Spinal cord (tissue), 10 donors: ENCODE results near the gene SRGAP3. TPM values are rescaled to one million over a fixed set of nuclear protein-coding genes. Genes with fewer than 3 reads are reported as not detected.

Source experiments
- DNase-seq, 6 donors: peaks; one replicate each; pipeline versions ENCODE4 v3.0.0 to v3.0.0-alpha.2; 2013 to 2015; ENCODE audit warnings: low spot score in 6 of 6, low read depth in 4 of 6
- H3K27ac ChIP-seq: one replicate; pipeline ENCODE4 v1.5.1; 2013; ENCODE audit warnings: low read depth, low read length, control low read depth
- H3K27me3 ChIP-seq: one replicate; pipeline ENCODE4 v1.6.1; 2013; ENCODE audit warnings: low read length; ENCODE audit not compliant: control insufficient read depth, insufficient read depth
- H3K36me3 ChIP-seq: one replicate; pipeline ENCODE4 v1.6.1; 2013; ENCODE audit warnings: low read length; ENCODE audit not compliant: control insufficient read depth, insufficient read depth
- H3K4me1 ChIP-seq: one replicate; pipeline ENCODE4 v1.6.1; 2013; ENCODE audit warnings: low read length; ENCODE audit not compliant: control insufficient read depth, insufficient read depth
- H3K4me3 ChIP-seq: one replicate; pipeline ENCODE4 v1.5.1; 2013; ENCODE audit warnings: low read depth, low read length, control low read depth
- H3K9me3 ChIP-seq: one replicate; pipeline ENCODE4 v1.6.1; 2013; ENCODE audit warnings: low read length; ENCODE audit not compliant: control insufficient read depth, insufficient read depth
- WGBS: methylation state at CpG from one replicate; pipeline ENCODE4 v1.1.5; 2013; ENCODE audit warnings: missing lambda C conversion rate; ENCODE audit not compliant: insufficient coverage; 5-methylcytosine and 5-hydroxymethylcytosine counted together
- polyA plus RNA-seq, 2 donors: library from polyadenylated mRNA; unstranded; fragments of 120-200 nt; gene quantifications; one replicate each; pipeline ENCODE4 v1.2.1, GENCODE V29; 2013; ENCODE audit not compliant: insufficient read length in 2 of 2
- total RNA-seq, 2 donors: library from RNA; depleted of rRNA in 1 of 2; stranded (reverse); fragments of 120-200 nt in 1 of 2; fragments of >200 nt in 1 of 2; gene quantifications; one replicate each; pipeline versions ENCODE4 v1.2.3 to v1.2.4, GENCODE V29; 2013 to 2014
- donor health status: healthy.

The SRGAP3 gene
- total and polyA plus RNA-seq, 4 donors: 46.1 to 71.9 (median 65.6) TPM

DNA sequence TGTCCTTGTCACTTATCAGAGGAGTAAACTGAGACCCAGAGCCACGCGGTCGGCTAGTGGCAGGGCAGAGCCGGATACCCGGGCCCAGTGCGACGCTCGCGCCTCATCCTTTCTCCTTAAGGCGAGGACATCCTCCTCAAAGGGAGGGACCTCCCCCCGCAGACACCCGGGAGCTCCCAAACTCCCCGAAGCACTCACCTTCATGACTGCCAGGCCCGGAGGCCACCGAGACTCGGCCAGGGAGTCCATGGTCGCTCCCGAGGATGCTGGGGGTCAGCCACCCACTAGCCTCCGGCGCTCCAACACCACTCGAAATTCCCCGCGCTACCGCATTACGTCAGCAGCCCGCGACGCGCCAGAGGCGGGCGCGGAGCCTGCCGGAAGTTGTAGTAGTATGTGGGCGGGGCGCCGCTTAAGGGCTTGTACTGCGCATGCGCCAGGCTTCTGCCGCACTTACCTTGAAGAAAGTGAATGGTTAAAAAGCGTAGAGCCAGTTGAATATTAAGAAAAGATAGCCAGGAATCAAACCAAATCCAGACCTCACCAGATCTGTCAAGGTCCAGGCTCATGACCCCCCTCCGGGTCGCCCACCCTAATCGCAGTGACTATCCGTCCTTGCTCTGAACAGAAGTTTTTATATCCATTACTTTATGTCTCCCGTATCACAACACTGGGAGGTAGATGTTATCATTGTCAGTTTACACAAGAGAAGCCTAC is 286.2 kb downstream of the SRGAP3 start, which contains the start of gene RAD18:
TSS of gene RAD18 (minus strand) at position 336 of the 717 bp plus-strand sequence. CDS start at position 249, 87 bp downstream.
- WGBS: under 1% methylated on average over 36 of the region's 45 CpGs
- Histone ChIP-seq H3K4me1 (no peaks in the 10 kb centered on the region), H3K27ac (peak within 1 kb of the TSS; percentile 61)

DNA sequence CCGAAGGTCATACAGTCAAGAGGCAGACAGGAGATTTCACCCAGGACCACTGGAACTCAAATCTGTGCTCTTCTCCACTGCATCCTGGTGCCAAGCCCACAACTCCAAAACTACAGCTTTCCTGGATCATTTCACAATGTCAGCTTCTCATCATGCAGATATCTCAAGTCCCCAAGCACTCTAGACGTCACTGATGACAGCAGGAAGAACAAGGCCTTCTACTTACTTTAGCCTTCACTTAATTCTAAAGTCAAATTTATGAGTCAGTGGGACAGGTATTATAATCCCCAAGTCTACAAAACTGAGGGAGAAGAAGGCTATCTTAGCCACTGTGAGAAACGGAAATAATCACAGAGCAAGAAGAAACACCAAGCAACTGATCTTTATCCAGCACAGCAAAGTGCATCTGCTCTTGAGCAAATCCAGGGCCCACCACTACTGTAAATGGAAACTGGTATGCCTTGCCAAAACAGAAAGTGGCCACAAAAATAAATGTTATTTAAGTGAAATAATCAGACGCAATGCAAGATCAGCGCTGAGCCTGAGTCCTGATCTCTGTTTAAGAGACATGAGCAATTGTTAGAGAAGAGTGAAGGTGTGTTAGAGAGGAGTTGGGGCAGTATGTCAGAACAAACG is 287.1 kb downstream of the SRGAP3 start:
- Histone ChIP-seq H3K4me1 (no peaks in the 10 kb centered on the region), H3K27ac (no peak overlapping the region), H3K4me3 (peak overlapping the region; percentile 94), H3K9me3 (no peaks in the 10 kb centered on the region), H3K36me3 (no peaks in the 10 kb centered on the region), H3K27me3 (no peaks in the 10 kb centered on the region)
- 39% methylated on average over 4 of the region's 6 CpGs for WGBS
- no peak for DNase-seq

More for the DNA sequence above, 286.2 kb downstream of the SRGAP3 start, which contains the start of gene RAD18:
- DNase-seq: peak; percentile 76 to 98 (median 87)
- Histone ChIP-seq H3K9me3 (no peaks in the 10 kb centered on the region), H3K4me3 (peak within 1 kb of the TSS; percentile 94), H3K36me3 (no peaks in the 10 kb centered on the region), H3K27me3 (no peaks in the 10 kb centered on the region)

DNA sequence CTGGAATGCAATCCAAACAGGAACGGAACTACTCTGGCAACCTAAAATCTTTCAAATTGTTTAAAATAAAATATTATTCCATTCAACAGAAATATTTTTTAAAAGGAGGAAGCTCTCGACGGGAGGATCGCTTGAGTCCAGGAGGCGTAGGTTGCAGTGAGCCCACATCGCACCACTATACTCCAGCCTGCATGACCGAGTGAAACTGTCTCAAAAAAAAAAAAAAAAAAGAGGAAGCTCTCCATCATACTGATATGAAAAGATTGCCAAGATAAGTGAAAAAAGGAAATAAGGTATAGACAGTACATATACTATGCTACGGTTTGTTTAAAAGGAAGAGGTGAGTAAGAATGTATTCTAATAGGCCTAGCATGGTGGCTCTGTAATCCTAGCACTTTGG is 289.8 kb downstream of the SRGAP3 start:
- Histone ChIP-seq H3K4me1 (no peaks in the 10 kb centered on the region), H3K27ac (no peak overlapping the region), H3K9me3 (no peaks in the 10 kb centered on the region), H3K27me3 (no peaks in the 10 kb centered on the region), H3K36me3 (no peaks in the 10 kb centered on the region), H3K4me3 (no peak overlapping the region)
- no CpG with 5 or more reads among the region's 8 CpGs for WGBS
- no peak for DNase-seq

DNA sequence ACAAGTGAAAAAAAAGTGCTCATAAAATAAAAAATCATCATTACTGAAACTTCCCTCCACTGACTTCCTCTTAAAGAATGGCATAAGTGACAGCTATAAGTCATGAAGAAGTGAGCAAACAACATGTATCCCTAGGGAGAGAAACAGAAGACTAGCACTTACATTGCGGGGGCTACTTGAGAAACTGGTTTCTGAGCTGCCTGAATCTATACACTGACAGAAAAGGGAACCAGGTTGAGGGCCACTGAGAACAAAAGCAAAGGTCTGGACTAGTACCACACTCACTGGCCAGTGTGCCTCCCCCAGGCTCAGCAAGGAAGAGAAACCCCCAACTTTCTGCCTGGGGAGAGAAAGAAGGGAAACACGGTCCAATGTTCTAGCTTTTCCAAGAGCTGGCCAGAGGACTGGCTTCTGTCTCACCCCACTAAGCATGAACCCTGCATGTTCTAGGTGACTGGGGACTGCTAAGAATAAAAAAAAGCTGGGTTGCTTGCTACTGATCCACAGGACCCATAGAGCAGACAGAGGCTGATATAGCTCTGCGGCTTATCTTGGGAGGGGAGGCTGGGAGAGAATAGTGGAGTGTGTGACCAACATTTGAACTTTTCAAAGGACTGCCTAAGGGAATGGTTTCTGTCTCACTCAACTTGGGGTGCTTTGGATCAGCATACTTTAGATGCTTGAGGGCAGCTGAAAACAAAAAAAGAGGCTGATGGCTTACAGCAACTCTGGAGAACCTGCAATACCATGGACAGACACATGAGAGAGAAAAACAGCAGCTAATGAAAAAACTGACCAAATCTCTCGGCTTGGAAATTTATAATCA is 294.3 kb downstream of the SRGAP3 start:
- no peaks in the 10 kb centered on the region for H3K4me1 ChIP-seq
- no peak overlapping the region for H3K4me3 ChIP-seq
- 83% methylated on average over 1 of the region's 4 CpGs for WGBS
- H3K27ac ChIP-seq: no peak overlapping the region
- no peak for DNase-seq
- H3K36me3 ChIP-seq: no peaks in the 10 kb centered on the region
- H3K27me3 ChIP-seq: no peaks in the 10 kb centered on the region
- no peaks in the 10 kb centered on the region for H3K9me3 ChIP-seq

DNA sequence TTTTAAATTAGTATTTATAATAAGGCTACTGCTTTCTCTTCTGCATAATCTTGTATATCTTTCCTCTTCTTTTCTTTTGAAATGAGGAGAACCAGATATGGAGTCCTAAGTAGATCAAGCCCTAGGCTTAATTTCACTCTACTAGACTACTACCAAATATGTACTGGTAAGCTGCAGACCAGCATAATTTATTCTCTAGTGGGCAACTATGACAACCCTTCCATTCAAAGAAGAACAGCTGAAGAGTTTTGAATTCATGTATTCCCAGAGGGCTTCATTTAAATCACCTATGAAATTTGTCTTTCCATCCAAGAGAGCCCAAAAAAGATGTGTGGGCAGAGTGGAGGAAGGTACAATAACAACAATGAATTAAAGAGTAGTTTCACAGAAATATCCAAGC is 296.1 kb downstream of the SRGAP3 start:
- H3K27me3 ChIP-seq: no peaks in the 10 kb centered on the region
- H3K27ac ChIP-seq: no peak overlapping the region
- no peaks in the 10 kb centered on the region for H3K4me1 ChIP-seq
- H3K4me3 ChIP-seq: no peak overlapping the region
- no peak for DNase-seq
- no peaks in the 10 kb centered on the region for H3K36me3 ChIP-seq
- no peaks in the 10 kb centered on the region for H3K9me3 ChIP-seq

DNA sequence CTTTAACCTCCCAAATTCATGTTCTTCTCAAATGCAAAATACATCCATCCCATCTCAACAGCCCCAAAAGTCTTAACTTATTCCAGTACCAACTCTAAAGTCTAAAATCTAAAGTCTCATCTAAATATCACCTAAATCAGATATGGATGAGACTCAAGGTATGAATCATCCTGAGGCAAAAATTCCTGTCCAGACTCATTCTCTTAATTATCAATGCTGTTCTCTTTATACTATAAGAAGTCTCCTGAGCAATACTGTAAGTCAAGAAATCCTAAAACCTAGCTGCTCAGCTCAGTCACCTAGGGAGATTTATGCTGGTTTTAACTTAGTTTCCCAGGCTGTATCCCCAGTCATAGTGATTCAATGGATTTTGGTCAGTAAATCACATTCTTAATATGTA is 297.3 kb downstream of the SRGAP3 start:
- Histone ChIP-seq H3K4me3 (no peak overlapping the region), H3K36me3 (no peaks in the 10 kb centered on the region), H3K27me3 (no peaks in the 10 kb centered on the region), H3K27ac (no peak overlapping the region), H3K9me3 (no peaks in the 10 kb centered on the region), H3K4me1 (no peaks in the 10 kb centered on the region)
- no peak for DNase-seq

DNA sequence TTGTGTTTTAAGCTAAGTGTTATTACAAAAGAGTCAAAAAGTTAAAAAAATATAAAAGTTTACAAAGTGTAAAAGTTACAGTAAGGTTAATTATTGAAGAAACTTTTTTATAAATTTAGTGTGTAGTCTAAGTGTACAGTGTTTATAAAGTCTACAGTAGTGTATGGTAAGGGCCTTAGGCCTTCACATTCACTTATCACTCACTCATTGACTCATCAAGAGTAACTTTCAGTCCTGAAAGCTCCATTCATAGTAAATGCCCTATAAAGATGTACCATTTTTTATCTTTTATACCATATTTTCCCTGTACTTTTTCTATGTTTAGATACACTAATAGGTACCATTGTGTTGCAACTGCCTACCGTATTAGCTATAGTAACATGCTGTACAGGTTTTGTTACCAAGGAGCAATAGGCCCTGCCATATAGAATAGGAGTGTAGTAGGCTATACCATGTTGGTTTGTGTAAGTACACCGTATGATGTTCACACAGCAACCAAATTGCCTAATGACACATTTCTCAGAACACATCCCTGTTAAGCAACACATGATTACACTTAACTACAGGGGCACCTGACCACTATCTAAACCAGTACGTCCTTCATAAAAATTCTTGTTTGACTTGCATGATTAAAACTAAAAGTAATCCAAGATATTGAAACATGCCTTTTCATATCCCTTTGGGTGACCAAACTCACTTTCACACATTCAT is 303.4 kb downstream of the SRGAP3 start:
- peaks cover 3% of the 10 kb centered on the region for H3K9me3 ChIP-seq
- no peaks in the 10 kb centered on the region for H3K27me3 ChIP-seq
- no peaks in the 10 kb centered on the region for H3K4me1 ChIP-seq
- H3K36me3 ChIP-seq: peaks cover 4% of the 10 kb centered on the region
- no peak for DNase-seq
- 100% methylated on average over 1 of the region's 3 CpGs for whole genome bisulfite sequencing
- no peak overlapping the region for H3K27ac ChIP-seq
- no peak overlapping the region for H3K4me3 ChIP-seq

DNA sequence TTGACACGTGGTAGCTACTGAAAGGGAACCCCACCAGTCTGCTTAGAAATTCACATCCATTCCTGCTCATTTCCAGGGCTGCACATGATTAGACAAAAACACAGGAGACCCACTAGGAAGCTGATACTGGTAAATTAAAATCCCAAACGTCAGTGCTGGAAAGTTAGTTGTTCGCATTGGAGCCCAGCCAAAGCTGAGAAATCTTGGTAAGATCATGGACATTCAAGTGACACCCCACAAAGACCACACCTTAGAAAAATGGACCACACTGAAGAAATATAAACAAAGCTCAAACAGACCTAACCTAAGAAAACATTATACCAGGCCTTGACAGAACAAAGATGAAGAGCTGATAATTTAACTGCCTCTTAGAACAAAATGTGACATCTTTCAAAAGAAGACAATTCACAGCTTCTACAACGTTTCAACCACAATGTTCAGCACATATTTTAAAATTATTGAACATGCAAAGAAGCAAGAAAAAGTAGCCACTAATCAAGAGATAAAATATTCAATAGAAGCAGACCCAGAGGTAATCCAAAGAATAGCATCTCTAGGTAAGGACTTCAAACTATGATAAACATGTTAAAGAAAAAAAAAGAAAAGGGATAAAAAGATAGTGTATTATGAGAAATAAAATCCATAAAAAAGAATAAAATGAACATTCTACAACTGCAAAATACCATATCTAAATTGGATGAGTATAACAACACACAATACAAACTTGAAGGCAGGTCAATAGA is 306.5 kb downstream of the SRGAP3 start:
- WGBS: 79% methylated on average over 2 of the region's 4 CpGs
- Histone ChIP-seq H3K9me3 (peaks cover 3% of the 10 kb centered on the region), H3K27ac (no peak overlapping the region), H3K27me3 (no peaks in the 10 kb centered on the region), H3K36me3 (peaks cover 4% of the 10 kb centered on the region), H3K4me1 (no peaks in the 10 kb centered on the region), H3K4me3 (no peak overlapping the region)
- DNase-seq: no peak

DNA sequence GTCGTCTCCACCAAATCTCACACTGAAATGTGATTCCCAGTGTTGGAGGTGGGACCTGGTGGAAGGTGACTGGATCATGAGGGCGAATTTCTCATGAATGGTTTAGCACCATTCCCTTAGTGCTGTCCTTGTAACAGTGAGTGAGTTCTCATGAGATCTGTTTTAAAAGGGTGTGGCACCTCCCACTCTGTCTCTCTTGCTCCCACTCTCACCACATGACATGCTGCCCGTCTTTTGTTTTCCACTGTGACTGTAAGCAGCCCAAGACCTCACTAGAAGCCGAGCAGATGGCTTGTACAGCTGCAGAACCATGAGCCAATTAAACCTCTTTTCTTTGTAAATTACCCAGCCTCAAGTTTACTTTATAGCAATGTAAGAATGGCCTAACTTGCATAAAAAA is 307.3 kb downstream of the SRGAP3 start:
- WGBS: 80% methylated on average over 2 of the region's 4 CpGs
- H3K36me3 ChIP-seq: peaks cover 4% of the 10 kb centered on the region
- no peaks in the 10 kb centered on the region for H3K27me3 ChIP-seq

More for the DNA sequence above, 307.3 kb downstream of the SRGAP3 start:
- peaks cover 3% of the 10 kb centered on the region for H3K9me3 ChIP-seq
- H3K4me3 ChIP-seq: no peak overlapping the region
- no peak overlapping the region for H3K27ac ChIP-seq
- no peak for DNase-seq
- no peaks in the 10 kb centered on the region for H3K4me1 ChIP-seq
